Endothelial cell of umbilical vein (primary cell): Measurements from ENCODE around the gene CUL7. TPM values are rescaled to one million over a fixed set of nuclear protein-coding genes. Genes with fewer than 3 reads are reported as not detected.
A peak's percentile ranks its signal among the peaks of the same experiment; 100 is the strongest.

Source experiments
- BruUV-seq: library from RNA; stranded (reverse); fragments of 400-500 nt; replicated peaks from 2 replicates; lab custom pipeline; 2021; lab: Mats Ljungman, UMichigan
- CTCF ChIA-PET: fragments of 300-600, 350-600 bp; sonication (Branson Sonifier 250); formaldehyde crosslinking; loops from one replicate; lab custom pipeline; 2021; ENCODE audit warnings: antibody characterized with exemption, inconsistent platforms; lab: Charles Lee
- POLR2A ChIA-PET: fragments of 300-600, 350-600 bp; sonication (Branson Sonifier 250); formaldehyde crosslinking; loops from one replicate; lab custom pipeline; 2021; ENCODE audit warnings: antibody characterized with exemption, inconsistent platforms; lab: Charles Lee
- DNase-seq: peaks from one replicate; pipeline ENCODE4 v3.0.0-alpha.2; 2011; ENCODE audit warnings: low read depth, low spot score
- FAIRE-seq: peaks from 2 replicates; lab custom pipeline; 2011; peaks lifted over from hg19 to GRCh38; lab: Jason Lieb, UNC
- H2AFZ ChIP-seq: 2 replicates; pipeline ENCODE4 v1.6.0; 2012; ENCODE audit warnings: low read depth, low read length, control low read depth, inconsistent platforms
- H3K27ac ChIP-seq: 2 replicates; pipeline ENCODE4 v1.5.1; 2011; ENCODE audit warnings: low read depth, mild to moderate bottlenecking, control low read depth, low read length, moderate library complexity; ENCODE audit not compliant: insufficient read depth
- H3K27me3 ChIP-seq, 2 experiments: 2 replicates each; pipeline versions ENCODE4 v1.6.0 to v1.6.1; 2011; ENCODE audit warnings: low read length in 2 of 2, mixed read lengths in 1 of 2; ENCODE audit not compliant: control insufficient read depth in 2 of 2, insufficient read depth in 2 of 2
- H3K36me3 ChIP-seq, 2 experiments: 2 replicates in 1 of 2; 3 replicates in 1 of 2; pipeline ENCODE4 v1.5.1; 2011; ENCODE audit warnings: low read length in 2 of 2, mild to moderate bottlenecking in 1 of 2, moderate library complexity in 1 of 2; ENCODE audit not compliant: control insufficient read depth in 2 of 2, insufficient read depth in 2 of 2; ENCODE audit errors: extremely low read depth in 1 of 2
- H3K4me1 ChIP-seq: 3 replicates; pipeline ENCODE4 v1.5.1; 2011; ENCODE audit warnings: mild to moderate bottlenecking, low read length; ENCODE audit not compliant: control insufficient read depth, insufficient read depth; ENCODE audit errors: extremely low read depth
- H3K4me2 ChIP-seq: 2 replicates; pipeline ENCODE4 v1.6.1; 2011; ENCODE audit warnings: low read length, control low read depth, mixed read lengths; ENCODE audit not compliant: insufficient read depth
- H3K4me3 ChIP-seq, 3 experiments: fragments of 200-600 bp in 1 of 3; sonication (generic), shearing (Covaris generic) in 1 of 3; replicated peaks in 1 of 3; 2 replicates each; pipeline ENCODE4 v1.5.1; 2011 to 2016; ENCODE audit warnings: control low read depth in 3 of 3, low read length in 3 of 3, mild to moderate bottlenecking in 2 of 3, inconsistent platforms in 1 of 3, low read depth in 1 of 3, moderate library complexity in 1 of 3; ENCODE audit not compliant: insufficient read depth in 1 of 3
- H3K79me2 ChIP-seq: 2 replicates; pipeline ENCODE4 v1.6.0; 2012; ENCODE audit warnings: low read length, inconsistent platforms; ENCODE audit not compliant: control insufficient read depth, insufficient read depth
- H3K9ac ChIP-seq: replicated peaks from 2 replicates; pipeline ENCODE3; 2011; ENCODE audit warnings: low read length, control low read depth; ENCODE audit not compliant: insufficient read depth; ENCODE audit errors: extremely low read depth
- H3K9me1 ChIP-seq: replicated peaks from 3 replicates; pipeline ENCODE4 v1.6.0; 2011; ENCODE audit warnings: mild to moderate bottlenecking, low read length; ENCODE audit not compliant: control insufficient read depth, insufficient read depth; ENCODE audit errors: extremely low read depth
- H3K9me3 ChIP-seq: replicated peaks from 2 replicates; pipeline ENCODE4 v1.5.1; 2012; ENCODE audit warnings: low read length, inconsistent platforms; ENCODE audit not compliant: control insufficient read depth, insufficient read depth
- H4K20me1 ChIP-seq: replicated peaks from 2 replicates; pipeline ENCODE3; 2011; ENCODE audit warnings: mild to moderate bottlenecking, low read length; ENCODE audit not compliant: control insufficient read depth, insufficient read depth; ENCODE audit errors: extremely low read depth
- CTCF ChIP-seq, 2 donors: IDR thresholded peaks; 1 replicate in 1 of 2; 2 replicates in 1 of 2; pipeline ENCODE4 v1.5.1; 2011; ENCODE audit warnings: low read length in 2 of 2, mild to moderate bottlenecking in 2 of 2, moderate library complexity in 2 of 2, control low read depth in 1 of 2, inconsistent platforms in 1 of 2, low read depth in 1 of 2; ENCODE audit not compliant: insufficient read depth in 1 of 2; ENCODE audit errors: extremely low read depth in 1 of 2
- EZH2 ChIP-seq: IDR thresholded peaks from 2 replicates; pipeline ENCODE4 v1.6.1; 2012; ENCODE audit warnings: borderline replicate concordance, low read depth, mild to moderate bottlenecking, moderate library complexity, low read length, inconsistent platforms; ENCODE audit not compliant: severe bottlenecking
- FOS ChIP-seq: IDR thresholded peaks from 2 replicates; pipeline ENCODE4 v1.6.1; 2011; ENCODE audit warnings: mild to moderate bottlenecking, low read length, moderate library complexity, borderline replicate concordance; ENCODE audit not compliant: insufficient read depth
- GATA2 ChIP-seq: IDR thresholded peaks from 2 replicates; pipeline ENCODE4 v1.7.0; 2011; ENCODE audit warnings: low read depth, mild to moderate bottlenecking, moderate library complexity, mixed read lengths, low read length; ENCODE audit not compliant: insufficient read length, insufficient read depth
- JUN ChIP-seq: IDR thresholded peaks from 2 replicates; pipeline ENCODE4 v1.6.1; 2011; ENCODE audit warnings: borderline replicate concordance, low read depth; ENCODE audit not compliant: insufficient read length, insufficient read depth
- MAX ChIP-seq: IDR thresholded peaks from 2 replicates; pipeline ENCODE4 v1.6.1; 2011; ENCODE audit not compliant: insufficient read depth, insufficient read length
- MYC ChIP-seq: IDR thresholded peaks from one replicate; pipeline ENCODE4 v1.6.1; 2011; ENCODE audit warnings: mild to moderate bottlenecking, low read depth, low read length
- POLR2A ChIP-seq: IDR thresholded peaks from 2 replicates; pipeline ENCODE4 v1.6.1; 2012; ENCODE audit warnings: low read depth, mild to moderate bottlenecking, control low read depth, low read length
- POLR2AphosphoS5 ChIP-seq: IDR thresholded peaks from 2 replicates; pipeline ENCODE4 v1.6.1; 2012; ENCODE audit warnings: low read depth, mild to moderate bottlenecking, control low read depth, low read length, moderate library complexity; ENCODE audit not compliant: insufficient read depth
- dilution Hi-C: fragments of 300-500 bp; cut with MboI; formaldehyde crosslinking; loops from one replicate; pipeline ENCODE4 v1.15.0; 2019; ENCODE audit warnings: low sequenced_read_pairs; ENCODE audit not compliant: extremely low pct_ligation_motif_present
- intact Hi-C: fragments of 100-400 bp; cut with micrococcal nuclease; formaldehyde crosslinking; loops from one replicate; pipeline ENCODE4 v1.10.0; 2022
- polyA plus RNA-seq, 4 experiments: library from polyadenylated mRNA; depleted of rRNA in 3 of 4; stranded (reverse) in 3 of 4; unstranded in 1 of 4; fragments of >200 nt; gene quantifications; 2 replicates each; pipeline versions ENCODE4 v1.2.1 to v1.2.3, GENCODE V29; 2011 to 2012; ENCODE audit warnings: missing spikeins in 1 of 4
- total RNA-seq: library from RNA; stranded (reverse); gene quantifications from 2 replicates; pipeline ENCODE4 v1.2.3, GENCODE V29; 2021

Gene CUL7
- total and polyA plus RNA-seq, 2 donors (not counting 3 experiments of a cell fraction or from before 2014, with no cell fraction given), result 29.4 to 33.7 TPM

GRCh38 chr6:43052842-43053544, 658 bp downstream of the CUL7 start:
- Histone ChIP-seq H3K9me3 (no peaks in the 10 kb centered on the region), H3K9ac (peak overlapping the region; percentile 81), H2AFZ (peak overlapping the region; percentile 8), H3K4me1 (peaks cover 9% of the 10 kb centered on the region), H3K79me2 (peaks cover 4% of the 10 kb centered on the region), H3K9me1 (no peaks in the 10 kb centered on the region), H4K20me1 (no peaks in the 10 kb centered on the region), H3K27ac (peak overlapping the region; percentile 82), H3K4me3 (peak overlapping the region; percentile 30 to 64 (median 40)), H3K36me3 (peaks cover 0 to 13% of the 10 kb centered on the region in 2 experiments), H3K27me3 (no peaks in the 10 kb centered on the region), H3K4me2 (peak overlapping the region; percentile 44)
- BruUV-seq, result TSS peak; percentile 44
- CTCF ChIA-PET, result interaction anchor here (0.9 to 1.4 kb wide), 4 partner anchors 31 to 91 kb away, joined by 4 to 5 read pairs (median 5); partner anchors contain the start of genes KLHDC3, MEA1, PEX6 and RRP36
- FAIRE-seq (peak; percentile 69), DNase-seq (peak; percentile 53)
- no peak for TF ChIP-seq JUN
- no peak for TF ChIP-seq POLR2AphosphoS5
- TF ChIP-seq FOS, result no peak
- no peak for TF ChIP-seq MYC
- no peak for TF ChIP-seq CTCF (IDR thresholded peaks at IDR 0.05; ENCODE audit: extremely low read depth in 1 of 2, insufficient read depth in 1 of 2, low read depth in 1 of 2, low read length in 2 of 2)
- TF ChIP-seq GATA2, result no peak
- TF ChIP-seq EZH2, result no peak
- TF ChIP-seq MAX, result no peak
- TF ChIP-seq POLR2A, result no peak
- dilution Hi-C loops (no loop called here), intact Hi-C loops (loop anchor here (1.0 to 2.0 kb wide), 3 partner anchors 32 to 68 kb away; partner anchors contain the start of genes KLHDC3, PPP2R5D and RRP36)
- POLR2A ChIA-PET, result interaction anchor here (0.6 to 0.8 kb wide), 2 partner anchors 39 kb away, joined by 6 to 7 read pairs; partner anchors contain the start of genes KLHDC3 and MEA1
